PC-3 (cell line): ENCODE data around the gene STAT3.

ENCODE experiments used
- EZH2 ChIP-seq: fragments of 300-600 bp; sonication (generic); IDR thresholded peaks from one replicate; pipeline ENCODE4 v1.6.1; 2017; ENCODE audit warnings: antibody characterized with exemption, mild to moderate bottlenecking, low read length; ENCODE audit not compliant: unreplicated experiment
- EZH2phosphoT487 ChIP-seq: fragments of 300-600 bp; sonication (generic); IDR thresholded peaks from 2 replicates; pipeline ENCODE4 v1.6.1; 2018; ENCODE audit warnings: mild to moderate bottlenecking, antibody characterized with exemption, low read length, borderline replicate concordance
- TF ChIP-seq, protein P1 (sequence below): fragments of 300-600 bp; sonication (generic); conservative IDR thresholded peaks from 2 replicates; pipeline ENCODE4 v1.5.1; 2017; ENCODE audit warnings: antibody characterized with exemption, low read depth, mild to moderate bottlenecking, low read length

DNA sequence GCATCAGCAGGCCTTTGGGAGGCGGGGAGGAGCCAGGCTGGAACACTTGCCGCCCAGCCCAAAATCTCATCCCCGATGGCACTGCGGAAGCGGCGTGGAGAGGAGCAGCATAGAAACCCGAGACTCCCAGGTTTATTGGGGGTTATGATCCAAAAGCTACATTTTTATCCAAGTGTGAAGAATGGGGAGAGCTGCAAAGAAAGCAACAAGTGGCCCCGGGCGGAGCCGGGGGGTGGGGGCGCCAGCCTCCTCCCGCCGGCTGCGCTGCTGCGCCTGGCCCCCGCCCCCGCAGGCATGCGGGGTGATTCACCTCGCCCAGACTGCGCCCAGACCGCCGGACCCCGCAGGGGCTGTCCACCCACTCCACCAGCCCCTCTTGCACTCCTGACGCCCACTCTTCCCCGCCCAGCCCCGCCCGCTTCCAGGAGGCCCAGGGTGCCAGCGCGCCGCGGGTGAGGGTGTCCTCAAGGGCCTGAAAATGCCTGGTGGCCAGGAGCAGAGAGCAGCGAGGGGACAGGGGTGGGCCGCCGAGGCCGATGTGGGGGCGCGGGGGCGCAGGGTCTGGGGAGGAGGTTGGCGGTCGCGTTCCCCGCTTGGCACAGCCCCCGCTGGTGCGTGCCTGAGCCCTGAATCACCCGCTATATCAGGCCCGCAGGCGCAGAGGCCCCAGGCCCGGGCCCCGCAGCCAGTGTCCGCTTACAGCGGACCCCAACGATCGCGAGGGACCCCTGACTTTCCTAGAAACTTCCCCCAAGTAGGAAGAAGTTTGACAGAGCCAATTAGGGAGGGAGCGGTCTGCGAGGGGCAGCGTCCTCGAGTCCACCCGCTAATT, 33.5 kb upstream of the STAT3 start:
- TF ChIP-seq, protein P1, sequence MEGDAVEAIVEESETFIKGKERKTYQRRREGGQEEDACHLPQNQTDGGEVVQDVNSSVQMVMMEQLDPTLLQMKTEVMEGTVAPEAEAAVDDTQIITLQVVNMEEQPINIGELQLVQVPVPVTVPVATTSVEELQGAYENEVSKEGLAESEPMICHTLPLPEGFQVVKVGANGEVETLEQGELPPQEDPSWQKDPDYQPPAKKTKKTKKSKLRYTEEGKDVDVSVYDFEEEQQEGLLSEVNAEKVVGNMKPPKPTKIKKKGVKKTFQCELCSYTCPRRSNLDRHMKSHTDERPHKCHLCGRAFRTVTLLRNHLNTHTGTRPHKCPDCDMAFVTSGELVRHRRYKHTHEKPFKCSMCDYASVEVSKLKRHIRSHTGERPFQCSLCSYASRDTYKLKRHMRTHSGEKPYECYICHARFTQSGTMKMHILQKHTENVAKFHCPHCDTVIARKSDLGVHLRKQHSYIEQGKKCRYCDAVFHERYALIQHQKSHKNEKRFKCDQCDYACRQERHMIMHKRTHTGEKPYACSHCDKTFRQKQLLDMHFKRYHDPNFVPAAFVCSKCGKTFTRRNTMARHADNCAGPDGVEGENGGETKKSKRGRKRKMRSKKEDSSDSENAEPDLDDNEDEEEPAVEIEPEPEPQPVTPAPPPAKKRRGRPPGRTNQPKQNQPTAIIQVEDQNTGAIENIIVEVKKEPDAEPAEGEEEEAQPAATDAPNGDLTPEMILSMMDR = no peak
- no peak for TF ChIP-seq EZH2
- TF ChIP-seq EZH2phosphoT487 = no peak
